GM19455 (cell line): Measurements from ENCODE around the gene GLYR1.

Experiments
- ATAC-seq: cut with Tn5 transposase; IDR thresholded peaks from one replicate; pipeline ENCODE4 v1.9.1; 2021; ENCODE audit not compliant: unreplicated experiment

The GLYR1 gene

GRCh38 chr16:4768549-4769305, 78.4 kb downstream of the GLYR1 start:
- ATAC-seq = peak; percentile 66

GRCh38 chr16:4767872-4768548, 79.1 kb downstream of the GLYR1 start:
- ATAC-seq = no peak

- ATAC-seq = peak; percentile 81
Observed at GRCh38 chr16:4766875-4767628, 80.0 kb downstream of the GLYR1 start, which contains the start of gene ZNF500. ZNF500 (minus strand) TSS chr16:4767162; CDS start chr16:4765978, 1,184 bp downstream.

- ATAC-seq = no peak
Observed at GRCh38 chr16:4765511-4766474, 81.3 kb downstream of the GLYR1 start.

GRCh38 chr16:4763791-4764190, 83.3 kb downstream of the GLYR1 start:
- no peak for ATAC-seq

- ATAC-seq = no peak
Observed at GRCh38 chr16:4762205-4762604, 84.9 kb downstream of the GLYR1 start.

- ATAC-seq = no peak
Observed at GRCh38 chr16:4760221-4760910, 86.7 kb downstream of the GLYR1 start.

GRCh38 chr16:4755687-4756086, 91.4 kb downstream of the GLYR1 start:
- ATAC-seq = no peak

- no peak for ATAC-seq
Observed at GRCh38 chr16:4754865-4755264, 92.2 kb downstream of the GLYR1 start.

GRCh38 chr16:4753227-4753626, 93.9 kb downstream of the GLYR1 start:
- ATAC-seq = no peak
